HepG2 (cell line): Measurements from ENCODE around the gene SPATA25. TPM values are rescaled to one million over a fixed set of nuclear protein-coding genes. Genes with fewer than 3 reads are reported as not detected.
A peak's percentile ranks its signal among the peaks of the same experiment; 100 is the strongest.

ENCODE experiments used
- CREB3 ChIP-seq: sonication (generic); formaldehyde crosslinking; IDR thresholded peaks from 2 replicates; pipeline ENCODE4 v1.5.0; 2020; ENCODE audit warnings: missing genetic modification reagents
- DPF2 ChIP-seq: sonication (generic); formaldehyde crosslinking; IDR thresholded peaks from 2 replicates; pipeline ENCODE4 v1.4.0; 2020; ENCODE audit warnings: mild to moderate bottlenecking, low read depth, missing genetic modification reagents, borderline replicate concordance
- FOXP4 ChIP-seq: sonication (generic); formaldehyde crosslinking; IDR thresholded peaks from 2 replicates; pipeline ENCODE4 v1.4.0; 2020; ENCODE audit warnings: missing genetic modification reagents
- GATAD1 ChIP-seq: IDR thresholded peaks from 2 replicates; pipeline ENCODE4 v1.6.1; 2016; ENCODE audit warnings: missing genetic modification reagents, missing compliant biosample characterization
- KAT7 ChIP-seq: IDR thresholded peaks from 2 replicates; pipeline ENCODE4 v1.6.1; 2018; ENCODE audit warnings: borderline replicate concordance, missing compliant biosample characterization
- MEIS2 ChIP-seq: sonication (generic); formaldehyde crosslinking; IDR thresholded peaks from 2 replicates; pipeline ENCODE4 v1.9.0; 2021; ENCODE audit warnings: mild to moderate bottlenecking, missing genetic modification reagents
- NCOA1 ChIP-seq: sonication (generic); formaldehyde crosslinking; IDR thresholded peaks from 2 replicates; pipeline ENCODE4 v1.9.0; 2021; ENCODE audit warnings: missing genetic modification reagents
- NR2C2 ChIP-seq: sonication (generic); formaldehyde crosslinking; IDR thresholded peaks from 2 replicates; pipeline ENCODE4 v1.4.0; 2020; ENCODE audit warnings: missing genetic modification reagents, mild to moderate bottlenecking, moderate library complexity, borderline replicate concordance
- PAXIP1 ChIP-seq: sonication (generic); formaldehyde crosslinking; conservative IDR thresholded peaks from 2 replicates; pipeline ENCODE4 v1.4.0; 2020; ENCODE audit warnings: mild to moderate bottlenecking, missing genetic modification reagents, moderate library complexity
- RXRB ChIP-seq: IDR thresholded peaks from 2 replicates; pipeline ENCODE4 v1.6.1; 2016; ENCODE audit warnings: borderline replicate concordance, missing genetic modification reagents, missing compliant biosample characterization
- SMYD3 ChIP-seq: sonication (generic); formaldehyde crosslinking; IDR thresholded peaks from 2 replicates; pipeline ENCODE4 v1.8.1; 2023; ENCODE audit warnings: mild to moderate bottlenecking, missing genetic modification reagents
- SRY ChIP-seq: sonication (generic); formaldehyde crosslinking; IDR thresholded peaks from 2 replicates; pipeline ENCODE4 v1.8.0; 2022; ENCODE audit warnings: mild to moderate bottlenecking, missing genetic modification reagents
- ZFP82 ChIP-seq: sonication (generic); formaldehyde crosslinking; IDR thresholded peaks from 2 replicates; pipeline ENCODE4 v1.5.1; 2020; ENCODE audit warnings: mild to moderate bottlenecking, missing genetic modification reagents, borderline replicate concordance
- ZMAT3 ChIP-seq: sonication (generic); formaldehyde crosslinking; conservative IDR thresholded peaks from 2 replicates; pipeline ENCODE4 v1.7.0; 2021; ENCODE audit warnings: missing genetic modification reagents
- ZNF20 ChIP-seq: sonication (generic); formaldehyde crosslinking; IDR thresholded peaks from 2 replicates; pipeline ENCODE4 v1.4.0; 2020; ENCODE audit warnings: mild to moderate bottlenecking, moderate library complexity, missing genetic modification reagents
- ZNF280B ChIP-seq: sonication (generic); formaldehyde crosslinking; IDR thresholded peaks from 2 replicates; pipeline ENCODE4 v1.5.0; 2020; ENCODE audit warnings: missing genetic modification reagents, mild to moderate bottlenecking, borderline replicate concordance
- ZNF281 ChIP-seq: sonication (generic); formaldehyde crosslinking; IDR thresholded peaks from 2 replicates; pipeline ENCODE4 v1.4.0; 2020; ENCODE audit warnings: missing genetic modification reagents, borderline replicate concordance
- ZZZ3 ChIP-seq: sonication (generic); formaldehyde crosslinking; IDR thresholded peaks from 2 replicates; pipeline ENCODE4 v1.4.0; 2020; ENCODE audit warnings: missing genetic modification reagents, mild to moderate bottlenecking, borderline replicate concordance
- polyA plus RNA-seq, 8 experiments: library from polyadenylated mRNA; depleted of rRNA in 3 of 8; stranded (reverse) in 7 of 8; unstranded in 1 of 8; fragments of >200 nt; fragmentation: Illumina TruSeq in 4 of 8; extraction: Trizol in 4 of 8; gene quantifications; 2 replicates each; pipeline versions ENCODE4 v1.2.1 to v1.2.3, GENCODE V29; 2011 to 2016; ENCODE audit warnings: low read depth in 4 of 8, missing spikeins in 1 of 8, mixed read lengths in 1 of 8; ENCODE audit not compliant: insufficient read depth in 1 of 8
- total RNA-seq, 5 experiments: library from RNA; depleted of rRNA; stranded (reverse); fragments of >200 nt; fragmentation: Illumina TruSeq; extraction: Trizol; gene quantifications; 2 replicates each; pipeline ENCODE4 v1.2.3, GENCODE V29; 2016; ENCODE audit warnings: low read depth in 1 of 5

Gene SPATA25
- total and polyA plus RNA-seq, 2 of the 13 experiments (the other 11 are each of a cell fraction or from before 2014, with no cell fraction given), result 4.8 to 7.6 TPM

- 0 out of 2 replicates have a peak, but pooled peaks have one; percentile 14 for TF ChIP-seq CREB3
- TF ChIP-seq ZNF20 (CRISPR knock-in tag), result no peak
- peak; percentile 33; the same call in 1 of the 2 replicates for TF ChIP-seq ZNF280B (CRISPR knock-in tag)
- 0 out of 2 replicates have a peak, but pooled peaks have one; percentile 23 for TF ChIP-seq MEIS2 (CRISPR knock-in tag)
- TF ChIP-seq NR2C2 (CRISPR knock-in tag), result 0 out of 2 replicates have a peak, but pooled peaks have one; percentile 44
- TF ChIP-seq RXRB (CRISPR knock-in tag), result peak; percentile 71; the same call in 1 of the 2 replicates
- no peak for TF ChIP-seq ZFP82
- 0 out of 2 replicates have a peak, but pooled peaks have one; percentile 55 for TF ChIP-seq KAT7 (CRISPR knock-in tag)
- peak; percentile 51; the same call in 1 of the 2 replicates for TF ChIP-seq FOXP4 (CRISPR knock-in tag)
- peak; percentile 25; the same call in 1 of the 2 replicates for TF ChIP-seq GATAD1 (CRISPR knock-in tag)
- peak; percentile 92 for TF ChIP-seq PAXIP1
- TF ChIP-seq SMYD3 (CRISPR knock-in tag), result 0 out of 2 replicates have a peak, but pooled peaks have one; percentile 1
- peak; percentile 66; the same call in 1 of the 2 replicates for TF ChIP-seq ZZZ3 (CRISPR knock-in tag)
- 0 out of 2 replicates have a peak, but pooled peaks have one; percentile 13 for TF ChIP-seq ZMAT3
- no peak for TF ChIP-seq NCOA1
- TF ChIP-seq ZNF281, result peak; percentile 28; the same call in 1 of the 2 replicates
- TF ChIP-seq DPF2 (CRISPR knock-in tag), result peak; percentile 7; the same call in 1 of the 2 replicates
- peak; percentile 75; the same call in 1 of the 2 replicates for TF ChIP-seq SRY (CRISPR knock-in tag)
Observed at GRCh38 chr20:45909336-45909808, 21.9 kb upstream of the SPATA25 start (continued).
